Esophagus squamous epithelium (tissue), 5 donors: ENCODE results near the gene LRRC57. TPM values are rescaled to one million over a fixed set of nuclear protein-coding genes. Genes with fewer than 3 reads are reported as not detected.

Experiments used
- DNase-seq: peaks from one replicate; lab custom pipeline; 2025; lab: John Stamatoyannopoulos, UW
- H3K27ac ChIP-seq, 4 donors: fragments of 200-600 bp; sonication (generic); one replicate each; pipeline ENCODE4 v1.5.1; 2016 to 2019; ENCODE audit warnings: mild to moderate bottlenecking in 1 of 4
- H3K27me3 ChIP-seq, 4 donors: fragments of 200-600 bp; sonication (generic); 1 replicate in 3 of 4; 2 replicates in 1 of 4; pipeline versions ENCODE4 v1.5.1 to v1.6.0; 2017 to 2021; ENCODE audit warnings: antibody characterized with exemption in 1 of 4
- H3K36me3 ChIP-seq, 3 donors: fragments of 200-600 bp; sonication (generic); one replicate each; pipeline ENCODE4 v1.5.1; 2016 to 2019
- H3K4me1 ChIP-seq, 3 donors: fragments of 200-600 bp; sonication (generic); one replicate each; pipeline ENCODE4 v1.5.1; 2017 to 2019
- H3K4me3 ChIP-seq, 4 donors: fragments of 200-600 bp; sonication (generic); 1 replicate in 3 of 4; 2 replicates in 1 of 4; pipeline ENCODE4 v1.5.1; 2016 to 2019; ENCODE audit warnings: mild to moderate bottlenecking in 2 of 4, moderate library complexity in 1 of 4
- H3K9me3 ChIP-seq, 3 donors: fragments of 200-600 bp; sonication (generic); one replicate each; pipeline ENCODE4 v1.5.1; 2016 to 2019
- POLR2A ChIP-seq, 4 donors: fragments of 450-650 bp; IDR thresholded peaks; one replicate each; pipeline ENCODE4 v1.6.1; 2017; ENCODE audit warnings: antibody characterized with exemption in 4 of 4, mild to moderate bottlenecking in 4 of 4, moderate library complexity in 3 of 4
- WGBS, 2 donors: methylation state at CpG; one replicate each; pipeline ENCODE4 v1.1.5; 2018; 5-methylcytosine and 5-hydroxymethylcytosine counted together
- intact Hi-C: fragments of 100-400 bp; cut with DNase I; formaldehyde crosslinking; loops from one replicate; pipeline ENCODE4 v1.15.0; 2022
- total RNA-seq, 4 donors: library from RNA; depleted of rRNA; stranded (reverse); fragments of >200 nt; gene quantifications; one replicate each; pipeline ENCODE4 v1.1.0, GENCODE V29; 2016
- TF ChIP-seq, protein P1 (sequence below), 6 experiments: fragments of 450-650 bp in 4 of 6; fragments of 200-600 bp in 2 of 6; sonication (generic) in 2 of 6; IDR thresholded peaks; one replicate each; pipeline ENCODE4 v1.5.1; 2016 to 2019; ENCODE audit warnings: antibody characterized with exemption in 6 of 6, mild to moderate bottlenecking in 4 of 6, moderate library complexity in 4 of 6
- donor health status: DM: yes; HTN: yes; CAD: no.

Gene LRRC57
- total RNA-seq, 4 donors from 2014 or later: 10.5 to 13.0 (median 11.7) TPM

- no peak for DNase-seq
- H3K36me3 ChIP-seq: no peaks in the 10 kb centered on the region
- no peaks in the 10 kb centered on the region for H3K9me3 ChIP-seq
- no peaks in the 10 kb centered on the region for H3K27me3 ChIP-seq
- H3K27ac ChIP-seq: peak overlapping the region in 2 of 4 donors; percentile 1 to 97
- WGBS, 2 donors: 71 to 74% methylated on average over 1 of the region's 1 CpG
- H3K4me1 ChIP-seq: peaks cover 24 to 65% (median 51%) of the 10 kb centered on the region in 3 donors
- intact Hi-C loops: no loop called here
- no peak overlapping the region for H3K4me3 ChIP-seq
- no peak for TF ChIP-seq POLR2A (IDR thresholded peaks at IDR 0.05)
- TF ChIP-seq, protein P1, sequence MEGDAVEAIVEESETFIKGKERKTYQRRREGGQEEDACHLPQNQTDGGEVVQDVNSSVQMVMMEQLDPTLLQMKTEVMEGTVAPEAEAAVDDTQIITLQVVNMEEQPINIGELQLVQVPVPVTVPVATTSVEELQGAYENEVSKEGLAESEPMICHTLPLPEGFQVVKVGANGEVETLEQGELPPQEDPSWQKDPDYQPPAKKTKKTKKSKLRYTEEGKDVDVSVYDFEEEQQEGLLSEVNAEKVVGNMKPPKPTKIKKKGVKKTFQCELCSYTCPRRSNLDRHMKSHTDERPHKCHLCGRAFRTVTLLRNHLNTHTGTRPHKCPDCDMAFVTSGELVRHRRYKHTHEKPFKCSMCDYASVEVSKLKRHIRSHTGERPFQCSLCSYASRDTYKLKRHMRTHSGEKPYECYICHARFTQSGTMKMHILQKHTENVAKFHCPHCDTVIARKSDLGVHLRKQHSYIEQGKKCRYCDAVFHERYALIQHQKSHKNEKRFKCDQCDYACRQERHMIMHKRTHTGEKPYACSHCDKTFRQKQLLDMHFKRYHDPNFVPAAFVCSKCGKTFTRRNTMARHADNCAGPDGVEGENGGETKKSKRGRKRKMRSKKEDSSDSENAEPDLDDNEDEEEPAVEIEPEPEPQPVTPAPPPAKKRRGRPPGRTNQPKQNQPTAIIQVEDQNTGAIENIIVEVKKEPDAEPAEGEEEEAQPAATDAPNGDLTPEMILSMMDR (IDR thresholded peaks at IDR 0.05): no peak
These were observed 54.9 kb downstream of the LRRC57 start for GRCh38 chr15:42493679-42494078.

GRCh38 chr15:42491539-42492225, 56.9 kb downstream of the LRRC57 start:
- DNase-seq: no peak
- 82 to 84% methylated on average over 18 of the region's 18 CpGs for WGBS, 2 donors
- intact Hi-C loops: no loop called here
- H3K4me1 ChIP-seq: peaks cover 19 to 58% (median 39%) of the 10 kb centered on the region in 3 donors
- H3K27me3 ChIP-seq: no peaks in the 10 kb centered on the region
- peak overlapping the region; percentile 84 to 97 (median 88) for H3K4me3 ChIP-seq
- no peaks in the 10 kb centered on the region for H3K36me3 ChIP-seq
- H3K27ac ChIP-seq: peak overlapping the region; percentile 93 to 95 (median 95)
- H3K9me3 ChIP-seq: no peaks in the 10 kb centered on the region
- TF ChIP-seq POLR2A (IDR thresholded peaks at IDR 0.05): no peak
- TF ChIP-seq, protein P1 (IDR thresholded peaks at IDR 0.05): no peak

DNA sequence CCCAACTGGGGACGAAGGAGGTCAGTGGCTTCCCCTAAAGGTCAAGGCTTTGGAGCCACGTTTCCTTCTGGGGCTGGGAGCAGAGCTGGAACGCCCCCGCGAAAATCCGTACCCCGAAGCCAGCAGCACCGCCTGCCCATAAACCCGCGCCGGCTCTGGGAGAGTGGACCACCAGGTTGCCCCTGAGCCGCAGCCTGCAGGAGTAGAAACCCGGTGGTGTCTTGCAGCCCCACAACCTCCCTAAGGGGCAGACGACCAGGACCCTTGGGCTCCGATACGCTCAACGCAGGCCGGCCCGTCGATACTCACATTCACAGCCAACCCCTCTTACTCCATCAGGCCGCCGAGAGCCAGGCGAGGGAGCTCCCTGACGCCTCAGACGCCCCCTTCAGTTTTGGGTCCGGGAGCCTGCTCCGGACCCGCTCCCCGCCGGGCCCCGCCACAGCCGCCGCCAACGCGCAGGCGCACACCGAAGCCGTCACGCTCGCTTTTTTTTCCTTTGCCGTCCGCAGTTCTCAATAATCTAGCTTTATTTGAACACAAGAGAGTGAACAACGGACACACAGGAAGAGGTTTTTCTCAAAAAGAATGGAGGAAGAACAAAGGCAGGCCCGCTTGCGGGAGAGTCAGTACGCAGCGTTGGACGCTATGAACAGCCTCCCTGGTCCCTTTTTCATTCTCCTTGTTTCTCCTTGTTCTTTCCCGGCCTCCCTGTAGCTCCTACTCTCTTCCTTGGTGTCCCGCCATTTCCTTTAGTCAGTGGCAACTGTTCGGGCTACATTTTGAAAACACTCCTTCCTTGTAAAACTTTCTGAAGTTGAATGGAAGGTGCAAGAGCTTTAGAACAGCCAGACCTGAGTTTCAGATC, 57.7 kb downstream of the LRRC57 start, which contains the start of gene ZNF106:
Gene ZNF106 (minus strand): TSS at position 471 of the 868 bp plus-strand sequence. CDS start 18,852 bp downstream, outside the sequence.
- DNase-seq: peak; percentile 26
- TF ChIP-seq POLR2A (IDR thresholded peaks at IDR 0.05): peak in 3 of 4 donors; percentile 68 to 87 (median 85)
- TF ChIP-seq, protein P1 (IDR thresholded peaks at IDR 0.05): peak in 1 of 6 experiments; percentile 26
- Histone ChIP-seq H3K4me3 (peak within 1 kb of the TSS; percentile 84 to 97 (median 88)), H3K27ac (peak within 1 kb of the TSS; percentile 93 to 95 (median 95)), H3K9me3 (no peaks in the 10 kb centered on the region), H3K36me3 (peaks cover 0 to 4% (median 0%) of the 10 kb centered on the region in 3 donors), H3K4me1 (peaks cover 14 to 50% (median 33%) of the 10 kb centered on the region in 3 donors), H3K27me3 (no peaks in the 10 kb centered on the region)
- intact Hi-C loops: no loop called here
- 1% methylated on average over 29 to 31 of the region's 51 CpGs for WGBS, 2 donors

DNA sequence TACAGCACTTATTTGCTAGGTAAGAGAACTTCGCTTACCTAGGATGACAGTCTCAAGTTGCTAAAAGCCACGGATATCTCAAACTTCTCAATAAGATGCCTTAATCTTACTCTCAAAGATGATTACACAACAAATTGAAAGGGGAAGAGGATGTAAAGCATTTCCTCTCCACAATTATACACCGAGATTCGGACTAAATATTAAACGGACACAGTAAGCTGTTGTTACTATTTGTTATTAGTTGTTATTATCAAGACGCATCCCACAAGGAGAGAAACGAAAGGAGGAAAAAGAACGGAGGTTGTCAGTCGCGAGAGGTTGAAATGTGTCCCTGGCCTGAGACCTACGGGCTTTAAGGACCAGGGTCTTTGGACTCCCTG, 58.3 kb downstream of the LRRC57 start:
- Histone ChIP-seq H3K27ac (peak overlapping the region; percentile 93 to 95 (median 95)), H3K36me3 (peaks cover 0 to 10% (median 0%) of the 10 kb centered on the region in 3 donors), H3K4me3 (peak overlapping the region; percentile 84 to 97 (median 88)), H3K27me3 (no peaks in the 10 kb centered on the region), H3K9me3 (no peaks in the 10 kb centered on the region), H3K4me1 (peaks cover 14 to 50% (median 33%) of the 10 kb centered on the region in 3 donors)
- no peak for DNase-seq
- WGBS, 2 donors: 2% methylated on average over 11 of the region's 11 CpGs
- intact Hi-C loops: no loop called here
- TF ChIP-seq, protein P1 (IDR thresholded peaks at IDR 0.05): no peak
- no peak for TF ChIP-seq POLR2A (IDR thresholded peaks at IDR 0.05)

Other genes starting within 250 kb of the LRRC57 start
- gene CAPN3, start 189.3 kb downstream of the LRRC57 start, total RNA-seq: 1 to 10 TPM in 3 of 4 donors, under 1 TPM in 1; 0.82 to 8.8 (median 5.8) TPM
- 10 to 100 TPM; 16.0 to 65.0 (median 33.8) TPM for gene ZNF106, start 57.7 kb downstream of the LRRC57 start, total RNA-seq
- 10 to 100 TPM; 30.9 to 59.3 (median 40.1) TPM for gene SNAP23, start 53.2 kb downstream of the LRRC57 start, total RNA-seq
- gene HAUS2, start within 50 bp of the LRRC57 start, total RNA-seq: 10 to 100 TPM in 3 of 4 donors, 1 to 10 TPM in 1; 6.6 to 28.5 (median 16.7) TPM
- gene STARD9, start 26.8 kb upstream of the LRRC57 start, total RNA-seq: 10 to 100 TPM in 1 of 4 donors, 1 to 10 TPM in 3; 1.4 to 14.5 (median 2.3) TPM
- gene CDAN1, start 188.3 kb upstream of the LRRC57 start, total RNA-seq: 1 to 10 TPM; 7.8 to 9.7 (median 8.6) TPM